OCI-LY3 (cell line): Measurements from ENCODE around the gene AMN.

Experiments used
- EZH2phosphoT487 ChIP-seq: fragments of 200-600 bp; shearing (Covaris generic); IDR thresholded peaks from 2 replicates; pipeline ENCODE4 v1.6.1; 2018; ENCODE audit warnings: antibody characterized with exemption, mixed run types, low read depth
- TF ChIP-seq, protein P1 (sequence below): fragments of 200-600, 300-600 bp; sonication (generic); IDR thresholded peaks from 2 replicates; pipeline ENCODE4 v1.5.1; 2014; ENCODE audit warnings: antibody characterized with exemption, low read length, low read depth

DNA sequence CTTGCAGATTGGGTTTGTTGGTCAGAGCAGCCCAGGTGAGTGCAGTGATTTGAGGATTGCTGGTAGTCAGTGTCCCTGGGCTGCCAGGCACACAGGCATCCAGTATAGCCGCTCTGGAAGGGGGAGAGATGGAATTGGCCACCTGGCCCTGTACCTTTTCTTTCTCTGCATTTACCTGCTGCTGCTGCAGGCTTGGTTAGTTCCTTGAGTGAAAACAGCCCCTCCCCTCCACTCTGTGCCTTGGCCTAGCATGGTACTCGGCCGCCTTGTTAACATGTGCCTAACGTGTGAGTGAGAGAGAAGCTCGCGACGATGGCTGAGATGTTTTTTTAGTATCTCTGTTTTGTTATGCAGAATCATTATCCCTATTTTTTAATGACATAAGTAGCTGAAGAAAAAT, 49.3 kb upstream of the AMN start:
- TF ChIP-seq, protein P1, sequence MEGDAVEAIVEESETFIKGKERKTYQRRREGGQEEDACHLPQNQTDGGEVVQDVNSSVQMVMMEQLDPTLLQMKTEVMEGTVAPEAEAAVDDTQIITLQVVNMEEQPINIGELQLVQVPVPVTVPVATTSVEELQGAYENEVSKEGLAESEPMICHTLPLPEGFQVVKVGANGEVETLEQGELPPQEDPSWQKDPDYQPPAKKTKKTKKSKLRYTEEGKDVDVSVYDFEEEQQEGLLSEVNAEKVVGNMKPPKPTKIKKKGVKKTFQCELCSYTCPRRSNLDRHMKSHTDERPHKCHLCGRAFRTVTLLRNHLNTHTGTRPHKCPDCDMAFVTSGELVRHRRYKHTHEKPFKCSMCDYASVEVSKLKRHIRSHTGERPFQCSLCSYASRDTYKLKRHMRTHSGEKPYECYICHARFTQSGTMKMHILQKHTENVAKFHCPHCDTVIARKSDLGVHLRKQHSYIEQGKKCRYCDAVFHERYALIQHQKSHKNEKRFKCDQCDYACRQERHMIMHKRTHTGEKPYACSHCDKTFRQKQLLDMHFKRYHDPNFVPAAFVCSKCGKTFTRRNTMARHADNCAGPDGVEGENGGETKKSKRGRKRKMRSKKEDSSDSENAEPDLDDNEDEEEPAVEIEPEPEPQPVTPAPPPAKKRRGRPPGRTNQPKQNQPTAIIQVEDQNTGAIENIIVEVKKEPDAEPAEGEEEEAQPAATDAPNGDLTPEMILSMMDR = no peak
- TF ChIP-seq EZH2phosphoT487 = no peak
